AG08396 (cell line): ENCODE data around the gene ANKRD33B.

Experiments used
- DNase-seq: peaks from one replicate; pipeline ENCODE4 v3.0.0; 2012; ENCODE audit warnings: low spot score, mixed read lengths

ANKRD33B gene

DNA sequence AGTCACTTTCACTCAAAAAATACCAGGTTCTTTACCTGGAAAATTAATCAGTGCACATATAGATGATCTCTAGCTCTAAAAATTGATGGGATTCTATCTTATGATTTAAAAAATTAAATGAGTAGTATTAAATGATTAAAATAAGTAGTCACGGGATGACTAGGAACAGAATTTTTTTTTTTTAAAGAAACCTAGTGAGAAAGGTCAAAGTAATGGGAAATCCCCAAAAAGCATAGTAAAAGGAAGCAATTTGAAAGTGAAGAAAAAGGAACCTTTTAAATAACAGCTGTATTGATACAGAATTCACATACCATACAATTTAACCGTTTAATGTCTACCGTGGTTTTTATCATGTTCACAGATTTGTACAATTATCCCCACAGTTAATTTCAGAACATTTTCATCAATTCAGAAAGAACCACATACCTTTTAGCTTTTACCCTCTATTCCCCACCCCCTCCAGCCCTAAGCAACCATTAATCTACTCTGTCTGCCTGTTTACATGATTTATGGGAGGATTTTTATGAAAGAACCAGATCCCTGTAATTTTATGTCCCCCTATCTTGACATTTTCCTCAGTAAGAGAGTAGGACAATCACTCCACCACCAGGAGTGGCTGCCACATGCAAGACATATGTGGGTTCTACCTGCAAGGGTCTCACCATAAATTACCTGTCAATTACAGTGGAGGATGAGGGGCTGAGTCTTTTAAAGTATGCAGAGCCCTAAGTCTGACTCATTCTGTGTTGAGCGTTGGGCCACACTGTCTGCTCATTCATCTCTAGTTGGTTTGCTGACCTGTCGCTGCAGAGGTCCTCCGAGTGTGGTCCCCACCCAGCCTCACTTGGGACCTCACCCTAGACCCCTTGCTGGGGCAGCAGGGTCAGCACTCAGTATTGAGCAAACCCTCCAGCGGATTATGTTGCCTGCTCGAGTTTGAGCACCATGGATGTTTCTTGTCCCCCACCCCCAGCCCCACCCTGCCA is 16.0 kb downstream of the ANKRD33B start:
- no peak for DNase-seq

DNA sequence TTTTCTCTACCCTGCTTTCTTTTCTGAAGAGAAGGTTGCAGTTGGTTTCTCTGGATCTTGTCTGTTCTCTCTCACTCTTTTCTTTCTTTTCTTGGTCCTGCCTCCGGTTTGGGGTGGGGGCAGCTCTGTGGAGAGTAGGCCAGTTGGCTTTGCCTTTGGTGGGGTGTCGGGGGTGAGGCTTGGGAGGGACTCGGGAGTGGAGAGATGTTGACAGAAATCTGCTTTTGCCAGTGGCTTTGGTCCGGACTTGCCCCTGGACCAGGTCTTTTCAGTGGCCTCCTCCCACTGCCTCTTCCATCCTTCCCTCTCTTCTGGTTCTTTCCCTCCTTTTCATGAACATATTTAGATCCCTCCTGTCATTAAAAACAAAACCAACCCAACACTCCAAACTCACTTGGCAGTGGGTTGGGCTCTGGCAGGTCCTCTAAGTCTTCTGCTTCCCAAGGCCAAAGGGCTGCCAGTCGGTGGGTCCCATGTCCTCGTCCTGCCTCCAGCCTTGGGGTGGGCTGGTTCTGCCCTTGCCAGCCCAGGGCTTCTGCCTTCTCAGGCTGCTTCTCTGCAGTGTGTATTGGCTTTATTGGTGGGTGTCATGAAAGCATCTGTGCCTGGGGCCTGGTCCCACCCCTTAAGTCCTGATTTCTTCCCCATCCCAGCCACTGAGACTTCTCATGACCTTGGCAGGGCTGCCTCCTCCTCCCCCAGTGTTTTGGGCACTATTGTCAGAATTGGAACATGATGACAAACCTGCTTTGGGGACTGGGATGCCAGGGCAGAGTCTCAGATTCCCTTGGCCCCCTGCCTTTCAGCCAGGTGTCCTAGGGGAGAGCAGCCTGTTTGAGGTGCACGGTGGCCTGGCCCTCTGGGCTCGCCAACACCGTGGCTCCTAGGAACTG is 16.9 kb downstream of the ANKRD33B start:
- DNase-seq: no peak

DNA sequence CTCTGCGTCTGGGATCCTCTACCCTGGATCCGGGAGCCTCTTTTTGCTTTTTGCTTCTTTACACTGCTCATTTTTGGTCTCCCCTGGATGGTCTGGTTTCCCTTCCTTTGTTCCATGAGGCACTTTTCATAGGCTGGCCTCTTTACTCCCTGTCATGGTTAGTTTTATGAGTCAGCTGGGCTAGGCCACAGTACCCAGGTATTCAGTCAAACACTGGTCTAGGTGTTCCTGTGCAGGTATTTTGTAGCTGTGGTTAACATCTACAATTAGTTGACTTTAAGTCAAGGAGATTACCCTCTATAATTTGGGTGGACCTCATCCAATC is 17.5 kb downstream of the ANKRD33B start:
- no peak for DNase-seq

DNA sequence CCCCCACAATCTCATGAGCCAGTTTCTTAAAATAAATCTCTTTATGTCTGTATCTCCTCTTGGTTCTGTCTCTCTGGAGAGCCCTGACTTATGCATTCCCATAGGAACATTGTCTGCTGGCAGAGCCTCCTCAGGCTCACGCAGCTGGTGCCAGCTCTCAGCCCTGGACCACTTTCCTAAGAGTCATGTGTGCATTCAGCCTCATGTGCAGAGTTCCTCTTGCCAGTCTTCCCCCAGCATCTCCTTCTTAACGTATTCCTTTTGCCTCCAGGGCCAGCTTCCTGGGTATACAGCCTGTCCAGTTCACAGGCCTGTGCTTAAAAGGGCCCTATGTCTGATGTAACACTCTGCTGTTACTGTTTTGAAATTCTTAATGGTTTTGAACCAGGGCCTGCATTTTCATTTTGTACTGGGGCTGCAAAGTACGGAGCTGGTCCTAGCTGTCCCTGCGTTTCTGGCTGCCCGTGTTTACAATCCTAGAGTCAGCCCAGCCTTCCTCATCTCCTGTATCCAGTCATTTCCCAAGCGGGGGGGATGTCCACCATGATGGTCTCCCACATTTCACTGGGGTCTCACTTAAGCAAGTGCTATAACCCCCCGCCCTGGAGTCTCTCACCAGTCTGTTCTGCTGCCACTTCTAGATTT is 18.1 kb downstream of the ANKRD33B start:
- DNase-seq: no peak

DNA sequence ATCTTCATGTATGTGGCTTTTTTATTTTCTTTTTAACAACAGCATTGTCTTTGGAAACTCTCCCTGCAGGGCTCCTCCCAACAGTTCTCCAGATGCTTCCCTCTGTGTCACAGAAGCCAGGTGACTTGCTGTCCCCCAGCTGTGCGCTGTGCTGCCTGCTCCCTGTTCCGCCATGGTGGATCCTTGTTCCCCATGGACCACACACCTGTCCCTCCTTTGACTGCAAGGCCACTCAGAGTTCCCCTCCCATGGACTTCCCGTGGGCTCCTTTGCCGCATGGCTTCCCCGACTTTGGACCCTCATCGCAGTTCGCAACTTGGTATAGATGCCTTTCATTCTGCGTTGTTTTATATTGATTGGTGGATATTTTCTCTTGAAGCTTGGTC is 18.6 kb downstream of the ANKRD33B start:
- DNase-seq: no peak

DNA sequence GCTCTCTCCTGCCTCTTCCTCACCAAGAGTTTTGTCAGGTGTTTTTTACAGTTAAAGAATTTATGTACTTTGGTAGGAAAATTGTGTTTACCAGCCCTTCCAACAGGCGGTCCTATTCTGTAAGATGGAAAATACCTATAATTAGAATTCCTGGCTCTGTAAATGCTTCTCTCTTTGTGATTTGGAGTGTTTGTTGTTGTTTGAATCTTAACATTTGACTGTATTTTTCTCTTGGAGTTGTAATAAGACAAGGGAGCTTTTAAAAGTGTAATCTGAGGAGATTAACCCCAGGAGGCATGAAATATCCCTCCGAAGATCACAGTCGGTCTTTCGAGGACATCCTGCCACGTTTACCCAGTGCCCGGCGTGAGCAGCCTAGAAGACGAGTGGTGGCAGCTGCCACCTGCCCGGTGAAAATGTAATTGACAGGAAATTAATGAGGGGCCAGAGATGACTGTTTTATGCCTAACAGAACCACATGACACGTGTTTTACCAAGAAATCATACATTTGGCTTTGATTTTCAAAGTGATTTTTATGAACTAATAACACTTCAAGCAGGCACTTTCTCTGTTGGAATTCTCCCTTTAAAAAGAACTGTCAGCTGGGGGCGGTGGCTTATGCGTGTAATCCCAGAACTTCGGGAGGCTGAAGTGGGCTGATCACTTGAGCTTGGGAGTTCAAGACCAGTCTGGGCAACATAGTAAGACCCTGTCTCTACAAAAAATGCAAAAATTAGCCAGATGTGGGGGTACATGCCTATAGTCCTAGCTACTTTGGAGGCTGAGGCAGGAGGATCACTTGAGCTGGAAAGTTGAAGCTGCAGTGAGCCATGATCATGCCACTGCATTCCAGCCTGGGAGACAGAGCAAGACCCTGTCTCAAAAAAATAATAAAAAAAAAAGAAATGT is 20.0 kb downstream of the ANKRD33B start:
- DNase-seq: no peak

DNA sequence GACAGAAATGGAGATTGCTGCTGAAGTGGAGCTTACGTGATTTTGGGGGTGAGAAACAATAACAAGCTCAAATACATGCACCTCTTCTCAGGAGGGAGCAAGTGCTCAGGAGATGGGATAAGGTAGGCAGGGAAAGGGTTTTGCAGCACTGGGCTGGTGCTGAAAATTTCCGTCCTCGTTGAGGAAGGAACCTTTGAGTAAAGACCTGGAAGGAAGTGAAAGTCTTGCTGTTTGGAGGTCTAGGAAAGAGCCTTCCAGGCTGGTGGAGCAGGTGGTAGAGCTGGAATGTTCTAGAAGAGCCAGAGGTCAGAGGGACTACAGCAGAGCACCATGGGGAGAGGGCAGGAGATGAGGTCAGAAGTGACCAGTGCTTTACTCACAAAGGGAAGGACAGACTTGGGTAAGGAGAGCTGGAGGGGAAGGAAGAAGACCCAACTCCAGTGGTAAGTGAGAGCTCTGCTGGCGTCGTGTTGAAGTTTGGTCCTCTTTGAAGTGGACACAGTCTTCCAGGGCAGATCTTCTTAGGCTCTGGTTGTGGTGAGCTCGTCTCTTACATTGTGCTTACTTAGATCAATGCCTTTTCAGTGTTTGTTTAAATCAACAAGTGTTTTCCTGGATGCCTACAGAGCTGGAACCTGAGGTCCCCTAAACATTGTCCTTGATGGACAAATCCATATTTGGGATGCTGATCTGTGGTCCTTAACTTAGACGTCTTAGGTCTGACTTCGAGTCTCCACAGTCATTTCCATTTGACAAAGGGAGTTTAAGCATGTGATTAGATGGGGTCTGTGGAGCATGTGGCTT is 21.0 kb downstream of the ANKRD33B start:
- no peak for DNase-seq

DNA sequence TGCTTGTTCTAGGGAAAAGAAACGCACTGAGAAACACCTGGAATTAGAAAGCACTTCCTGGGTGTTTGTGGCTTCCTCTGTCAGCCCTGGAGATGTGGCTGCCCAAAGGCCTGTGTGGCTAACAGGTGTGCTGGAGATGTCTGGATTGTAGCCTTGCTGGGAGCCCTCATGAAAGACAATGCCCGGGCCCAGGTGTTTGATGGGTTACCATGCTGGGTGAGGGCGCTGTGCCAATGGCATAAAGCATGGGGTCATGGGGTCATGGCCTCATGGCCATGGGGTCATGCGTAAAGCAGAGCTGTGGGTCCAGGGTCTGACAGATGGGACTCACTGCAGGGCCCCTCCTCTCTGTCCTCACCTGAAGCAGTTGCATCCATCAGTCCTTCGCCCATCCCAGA is 21.6 kb downstream of the ANKRD33B start:
- DNase-seq: no peak

DNA sequence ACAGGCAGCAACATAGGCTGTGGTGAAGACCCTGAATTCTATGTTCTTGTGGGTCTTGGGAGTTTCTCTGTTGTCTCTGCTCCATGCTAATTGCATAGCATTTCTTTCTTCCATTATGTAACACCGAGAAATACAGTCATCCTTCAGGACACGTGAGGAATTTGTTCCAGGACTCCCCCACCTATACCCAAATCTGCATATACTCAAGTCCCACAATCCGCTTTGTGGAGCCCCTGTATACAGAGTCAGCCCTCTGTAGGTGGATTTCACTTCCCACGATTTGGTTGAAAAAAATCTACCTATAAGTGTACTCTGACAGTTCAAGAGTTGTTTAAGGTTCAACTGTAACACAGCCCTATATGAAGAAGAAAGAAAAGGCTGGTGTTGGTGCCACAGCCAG is 22.1 kb downstream of the ANKRD33B start:
- no peak for DNase-seq

DNA sequence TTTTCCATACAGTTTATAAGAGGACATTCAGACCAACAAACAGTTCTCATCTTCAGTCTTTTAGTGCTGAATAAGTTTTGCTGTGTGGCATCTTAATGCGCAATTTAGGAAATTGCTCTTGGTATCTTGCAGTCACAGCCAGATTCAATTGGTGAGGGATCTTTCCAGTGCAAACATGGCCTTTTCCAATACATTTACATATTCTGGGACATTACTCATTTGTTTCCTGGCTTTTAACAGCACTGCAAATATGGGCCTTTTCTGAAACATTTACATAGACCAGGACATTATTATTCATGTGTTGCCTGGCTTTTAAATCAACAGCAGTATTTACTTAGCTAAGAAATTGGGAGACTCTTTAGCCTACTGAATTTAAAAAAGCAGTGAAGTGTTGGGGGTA is 22.7 kb downstream of the ANKRD33B start:
- DNase-seq: no peak

DNA sequence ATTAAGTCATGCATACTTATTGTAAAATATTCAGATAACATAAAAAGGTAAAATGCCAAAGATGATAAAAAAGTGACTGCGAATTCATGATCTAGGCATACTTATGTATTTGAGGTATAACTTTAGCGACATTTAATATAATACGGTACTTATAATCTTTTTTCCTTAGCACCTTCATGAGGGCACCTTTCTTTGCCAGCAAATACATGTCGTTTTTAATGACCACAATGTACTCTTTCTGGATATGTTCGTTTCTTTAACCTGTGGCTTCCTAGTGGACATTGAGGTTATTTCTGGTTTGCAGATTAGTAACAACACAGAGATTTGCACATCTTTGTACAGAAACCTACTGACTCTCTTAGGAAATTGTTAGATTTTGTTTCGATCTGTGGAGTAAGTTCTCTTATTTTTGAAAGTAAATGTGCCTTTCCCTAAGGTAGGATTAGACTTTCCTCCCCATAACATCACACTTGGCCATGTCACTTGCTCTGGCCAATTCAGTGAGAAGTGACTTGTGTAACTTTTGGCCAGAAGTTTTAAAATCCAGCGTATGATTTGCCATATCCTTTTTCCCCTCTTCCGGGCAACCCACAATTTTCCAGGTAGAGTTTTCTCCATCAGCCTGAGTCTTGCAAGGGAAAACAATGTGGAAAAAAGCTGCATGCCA is 24.4 kb downstream of the ANKRD33B start:
- no peak for DNase-seq

DNA sequence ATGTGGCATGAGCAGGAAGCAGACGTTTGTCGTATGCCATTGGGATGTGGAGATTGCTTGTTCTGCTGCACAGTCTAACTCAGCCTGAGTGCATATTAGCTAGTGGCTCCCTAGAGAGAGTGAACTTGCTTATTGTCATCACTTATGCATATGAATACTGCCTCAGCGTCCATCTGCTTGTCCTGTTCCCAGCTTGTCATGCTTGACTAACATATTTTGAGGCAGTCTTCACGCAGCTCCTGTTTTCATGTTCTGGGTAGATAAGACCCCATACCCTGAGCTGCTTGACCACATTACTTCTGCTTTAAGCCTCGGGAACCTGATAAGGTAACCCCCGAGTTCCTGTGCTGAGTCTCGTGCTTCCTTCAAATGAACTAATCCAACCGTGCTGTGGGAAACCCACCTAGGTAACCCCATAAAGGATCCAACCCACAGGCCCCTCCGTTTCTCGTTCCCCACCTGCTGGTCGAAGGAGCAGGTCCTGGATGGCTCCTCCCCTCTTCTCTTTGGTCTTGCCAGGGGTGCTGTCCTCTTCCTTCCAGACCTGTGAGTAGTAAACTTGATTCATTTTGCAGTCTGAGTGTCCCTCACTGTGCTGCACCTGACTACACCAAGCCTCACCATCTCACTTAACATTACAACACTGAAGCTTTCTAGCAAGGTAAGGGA is 25.0 kb downstream of the ANKRD33B start:
- no peak for DNase-seq

DNA sequence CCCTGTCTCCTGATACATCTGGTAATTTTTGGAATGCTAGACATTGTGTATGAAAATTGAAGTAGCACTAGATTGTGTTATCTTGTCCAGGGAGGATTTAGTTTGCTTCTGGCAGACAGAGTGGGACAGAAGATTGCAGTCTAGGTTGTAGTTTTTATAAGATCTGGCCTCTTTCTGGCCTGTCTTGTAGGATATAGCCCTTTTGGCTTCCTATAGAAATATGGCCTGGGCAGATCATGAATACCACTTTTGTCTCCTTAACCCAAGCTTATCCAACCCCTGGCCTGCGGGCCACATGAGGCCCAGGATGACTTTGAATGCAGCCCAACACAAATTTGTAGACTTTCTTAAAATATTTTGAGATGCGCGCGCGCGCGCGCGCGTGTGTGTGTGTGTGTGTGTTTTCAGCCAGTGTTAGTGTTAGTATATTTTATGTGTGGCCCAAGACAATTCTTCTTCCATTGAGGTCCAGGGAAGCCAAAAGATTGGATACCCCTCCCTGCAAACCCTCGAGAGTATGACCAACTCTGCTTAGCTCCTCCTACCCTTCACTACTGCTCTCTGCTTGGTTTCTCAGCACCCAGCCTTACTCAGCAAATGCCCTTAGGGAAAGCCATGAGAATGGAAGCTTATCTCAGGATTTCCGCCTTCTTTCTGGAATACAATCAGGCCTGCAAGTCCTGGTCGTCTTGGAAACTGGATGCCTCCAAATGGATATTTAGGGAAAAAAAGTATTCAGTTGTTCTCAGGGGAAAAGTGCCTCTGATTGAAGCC is 26.5 kb downstream of the ANKRD33B start:
- no peak for DNase-seq

DNA sequence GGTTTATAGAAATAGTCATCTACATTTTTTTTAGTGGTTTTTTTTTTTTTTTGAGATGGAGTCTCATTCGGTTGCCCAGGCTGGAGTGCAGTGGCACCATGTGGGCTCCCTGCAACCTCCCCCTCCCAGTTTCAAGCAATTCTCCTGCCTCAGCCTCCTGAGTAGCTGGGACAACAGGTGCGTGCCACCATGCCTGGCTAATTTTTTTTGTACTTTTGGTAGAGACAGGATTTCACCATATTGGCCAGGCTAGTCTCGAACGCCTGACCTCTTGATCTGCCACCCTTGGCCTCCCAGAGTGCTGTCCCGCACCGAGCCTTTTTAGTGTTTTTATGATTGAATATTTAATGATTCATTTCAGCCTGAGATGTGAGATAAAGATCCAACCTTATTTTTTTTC is 27.3 kb downstream of the ANKRD33B start:
- DNase-seq: no peak

DNA sequence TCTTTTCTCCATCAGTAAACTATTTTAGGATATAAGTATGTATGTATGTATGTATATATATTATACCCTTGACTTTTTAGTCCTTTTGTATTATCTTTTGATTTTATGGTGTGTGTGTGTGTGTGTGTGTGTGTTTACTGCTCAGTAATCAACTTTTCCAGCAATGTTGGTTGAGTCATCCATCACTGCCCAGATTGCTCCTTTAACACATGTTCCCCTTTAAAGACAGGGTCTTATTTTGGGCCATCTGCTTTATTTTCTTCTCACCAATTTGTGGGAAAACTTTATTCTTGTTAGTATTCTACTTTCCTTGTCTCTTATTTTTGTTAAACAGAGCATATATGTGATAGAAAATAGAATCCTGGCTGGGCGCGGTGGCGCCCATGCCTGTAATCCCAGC is 28.1 kb downstream of the ANKRD33B start:
- DNase-seq: no peak

DNA sequence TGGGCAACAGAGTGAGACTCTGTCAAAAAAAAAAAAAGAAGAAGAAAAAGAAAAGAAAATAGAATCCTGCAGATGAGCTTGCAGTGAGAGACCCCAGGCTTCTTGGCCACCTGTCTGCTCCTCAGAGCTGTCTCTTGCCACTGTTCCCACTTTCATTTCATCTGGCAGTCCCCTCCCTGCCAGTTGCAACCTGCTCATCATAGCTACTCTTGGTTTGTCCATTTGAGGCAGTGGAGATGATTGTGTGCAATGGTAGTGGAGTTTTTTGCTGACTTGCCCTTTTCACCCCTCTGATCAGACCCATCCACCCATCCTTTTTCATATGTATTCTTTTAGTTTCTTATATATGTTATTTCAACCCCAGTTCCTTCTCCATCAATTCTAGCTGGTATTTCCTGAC is 28.7 kb downstream of the ANKRD33B start:
- no peak for DNase-seq

DNA sequence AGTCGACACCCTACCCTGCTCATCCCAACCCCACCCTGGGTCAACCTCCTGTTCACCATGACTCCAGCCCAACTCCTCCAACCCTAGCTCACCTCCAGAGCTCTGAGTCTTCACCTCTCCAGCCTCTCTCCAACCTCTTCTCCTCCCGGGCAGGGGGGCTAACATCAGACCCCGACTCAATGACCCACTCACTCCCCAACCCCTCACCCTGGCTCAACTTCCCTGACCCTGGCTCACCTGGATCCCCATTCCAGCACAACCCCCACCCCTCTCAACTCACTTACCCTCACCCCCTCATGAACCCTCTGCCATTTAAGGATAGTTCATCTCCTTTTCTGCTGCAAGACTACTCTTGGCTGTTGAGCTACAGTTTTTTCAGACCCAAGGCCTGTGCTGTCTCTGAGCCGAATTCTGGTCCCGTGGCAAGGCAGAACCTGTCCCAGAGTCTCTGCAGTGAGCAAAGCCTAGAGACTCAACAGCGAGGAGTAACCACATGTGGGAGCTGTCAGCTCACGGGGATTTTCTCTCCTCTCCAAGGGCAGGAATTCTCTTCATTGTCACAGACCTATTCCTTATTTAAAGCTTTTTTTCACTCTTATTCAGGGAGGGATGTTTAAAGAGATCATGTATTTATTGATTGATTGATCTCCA is 29.8 kb downstream of the ANKRD33B start:
- DNase-seq: no peak

DNA sequence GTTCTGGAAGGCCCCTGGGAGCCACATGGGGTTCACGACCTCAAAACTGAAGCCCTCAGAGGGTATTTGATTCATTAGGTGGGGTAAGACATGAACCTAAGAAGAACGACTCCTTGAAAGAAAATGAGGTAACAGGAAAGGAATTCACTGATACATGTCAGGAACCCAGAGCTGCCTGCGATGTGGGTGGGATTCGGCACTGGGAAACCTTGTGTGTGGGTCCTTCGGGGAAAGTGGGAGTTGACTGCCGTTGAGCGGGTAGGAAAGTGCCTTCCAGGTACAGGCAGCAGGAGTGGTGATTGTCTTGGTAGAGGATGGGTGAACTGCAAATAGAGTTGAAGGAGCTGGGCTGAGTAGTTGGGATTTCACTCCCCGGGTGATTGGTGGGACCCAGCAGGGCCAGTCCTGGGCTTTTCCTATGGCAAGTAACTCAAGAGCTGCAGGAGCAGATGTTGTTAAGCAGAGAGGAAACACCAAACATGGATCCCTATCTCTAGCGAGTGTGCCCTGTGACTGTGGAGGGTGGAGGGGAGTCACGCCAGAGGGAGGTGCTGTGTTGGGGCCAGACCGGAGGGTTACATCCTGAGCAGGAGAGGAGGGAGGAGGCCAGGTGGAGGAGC is 30.8 kb downstream of the ANKRD33B start:
- DNase-seq: no peak
